HG02759 (cell line): ENCODE results near the gene ACCSL.

Source experiments
- ATAC-seq: cut with Tn5 transposase; IDR thresholded peaks from one replicate; pipeline ENCODE4 v1.9.1; 2021; ENCODE audit warnings: mild to moderate bottlenecking, moderate library complexity; ENCODE audit not compliant: unreplicated experiment

The ACCSL gene

DNA sequence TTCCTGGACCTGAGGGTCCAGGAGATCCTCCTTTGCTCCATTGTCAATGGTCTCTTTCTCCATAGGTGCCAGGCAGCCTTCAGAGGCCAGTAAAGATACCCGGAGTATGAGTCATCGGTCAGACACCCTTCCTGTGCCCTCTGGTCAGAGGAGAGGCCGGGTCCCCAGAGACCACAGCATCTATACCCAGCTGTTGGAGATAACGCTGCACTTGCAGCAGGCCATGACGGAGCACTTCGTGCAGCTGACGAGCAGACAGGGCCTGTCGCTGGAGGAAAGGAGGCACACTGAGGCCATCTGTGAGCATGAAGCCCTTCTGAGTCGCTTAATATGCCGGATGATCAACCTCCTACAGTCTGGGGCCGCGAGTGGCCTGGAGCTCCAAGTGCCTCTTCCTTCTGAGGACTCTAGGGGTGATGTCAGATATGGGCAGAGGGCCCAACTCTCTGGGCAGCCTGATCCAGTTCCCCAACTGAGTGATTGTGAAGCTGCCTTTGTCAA is at the start of gene ACCSL:
Gene ACCSL, plus strand, starts transcription at position 51 of the 501 bp plus-strand sequence. Its CDS starts 56 bp downstream, at position 107.
- no peak for ATAC-seq

- ATAC-seq, result no peak
These were observed 49.5 kb upstream of the ACCSL start for GRCh38 chr11:43998308-43998707.

DNA sequence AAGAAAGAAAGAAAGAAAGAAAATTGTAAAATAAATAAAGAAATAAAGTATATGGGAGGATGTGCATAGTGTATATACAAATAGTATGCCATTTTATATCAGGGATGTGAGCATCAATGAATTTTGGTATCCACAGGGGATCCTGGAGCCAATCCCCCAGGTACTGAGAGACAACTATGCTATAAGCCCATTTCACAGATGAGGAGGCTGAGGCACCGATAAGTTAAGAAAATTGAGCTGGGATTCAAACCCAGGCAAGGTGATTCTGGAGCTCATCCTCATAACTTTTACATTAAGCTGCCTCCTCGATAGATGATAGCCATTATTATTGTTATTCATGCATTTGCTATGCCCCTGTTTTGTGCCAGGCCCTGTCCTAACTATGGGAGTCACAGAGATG is 47.0 kb upstream of the ACCSL start:
- no peak for ATAC-seq

- ATAC-seq, result no peak
These were observed 45.3 kb upstream of the ACCSL start for GRCh38 chr11:44002191-44003093.

DNA sequence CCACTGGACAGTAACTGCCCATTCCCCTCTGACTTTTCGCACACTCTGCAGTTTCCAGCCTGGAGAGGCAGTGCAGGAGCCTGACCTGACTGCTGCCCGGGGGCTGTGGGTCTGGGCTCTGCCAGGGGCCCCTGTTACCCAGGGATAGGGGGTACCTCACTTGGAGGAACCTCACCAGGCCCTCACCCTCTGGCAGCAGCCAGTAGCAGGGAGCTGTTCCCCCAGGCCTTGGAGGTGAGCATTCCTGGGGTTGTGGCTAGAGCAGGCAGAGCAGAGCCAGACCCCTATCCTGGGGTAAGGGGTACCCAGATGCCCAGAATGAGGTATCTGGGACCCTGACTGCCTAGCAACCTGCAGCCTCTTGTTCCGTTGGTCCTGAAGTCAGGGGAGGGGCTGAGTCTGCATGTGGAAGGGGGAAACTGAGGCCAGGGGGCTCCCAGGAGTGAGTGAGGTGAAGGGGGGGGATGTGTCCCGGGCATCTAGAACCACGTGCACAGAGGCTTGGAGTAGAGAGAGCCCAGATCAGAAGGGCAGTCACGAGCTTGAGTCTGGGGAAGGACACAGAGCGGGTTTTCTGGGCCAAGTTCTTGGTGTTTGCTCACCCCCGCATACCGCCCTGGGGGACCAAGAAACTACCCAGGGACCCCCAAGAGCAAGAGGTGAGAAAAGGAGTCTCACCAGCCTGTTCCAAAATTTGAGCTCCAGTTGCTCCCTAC is 43.9 kb upstream of the ACCSL start:
- ATAC-seq, result no peak

- no peak for ATAC-seq
These were observed 43.2 kb upstream of the ACCSL start for GRCh38 chr11:44004452-44005062.

GRCh38 chr11:44005063-44005701 is 42.6 kb upstream of the ACCSL start:
- no peak for ATAC-seq

GRCh38 chr11:44005956-44006355 is 41.8 kb upstream of the ACCSL start:
- no peak for ATAC-seq

DNA sequence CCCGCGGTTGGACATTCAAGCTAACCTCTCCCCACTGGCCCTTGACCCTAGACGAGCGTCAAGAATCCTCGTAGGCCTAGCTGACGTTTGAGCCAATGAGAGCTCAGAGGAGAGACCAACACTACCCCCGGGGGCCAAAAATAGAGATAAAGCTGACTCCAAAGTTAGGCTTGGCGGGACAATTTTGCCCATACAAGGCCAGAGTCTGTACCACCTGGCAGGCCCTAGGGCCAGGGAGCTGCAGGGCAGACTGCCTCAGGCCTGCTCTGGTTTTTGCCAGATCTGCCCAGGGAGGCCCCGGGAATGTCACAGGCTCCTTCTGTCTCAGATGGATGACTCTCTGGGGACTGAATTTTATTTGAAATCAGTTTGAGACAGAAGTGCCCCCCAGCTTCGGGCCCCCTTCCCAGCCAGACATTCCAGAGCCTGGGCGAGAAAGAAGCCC is 40.8 kb upstream of the ACCSL start:
- ATAC-seq, result no peak

DNA sequence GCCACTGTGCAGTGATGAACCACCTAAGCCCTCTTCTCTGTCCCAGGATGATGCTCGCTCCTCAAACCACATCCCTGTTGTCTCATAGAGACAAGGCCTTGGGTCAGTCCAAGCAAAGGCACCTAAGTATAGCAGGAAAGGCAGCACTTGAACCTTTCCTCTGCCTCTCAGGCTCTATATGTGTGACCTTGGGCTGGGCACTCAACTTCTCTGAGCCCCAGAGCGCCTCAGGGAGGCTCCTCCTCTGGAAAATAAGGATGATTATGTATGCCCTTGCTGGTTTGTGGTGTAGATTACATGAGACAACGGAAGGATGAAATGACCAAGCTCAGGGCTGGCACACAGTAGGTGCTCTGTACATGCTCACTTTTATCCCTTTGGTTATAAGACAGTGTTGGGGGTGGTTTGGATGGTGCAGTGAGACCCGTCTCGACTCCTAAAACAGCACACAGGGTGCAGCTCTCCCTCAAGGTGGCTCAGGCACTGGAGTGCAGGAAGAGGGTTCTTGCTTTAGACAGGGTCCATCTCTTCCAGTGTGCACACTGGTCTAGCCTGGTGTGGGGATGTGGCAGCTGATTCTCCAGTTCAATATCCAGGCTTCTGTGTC is 40.2 kb upstream of the ACCSL start:
- no peak for ATAC-seq

GRCh38 chr11:44008088-44008501 is 39.7 kb upstream of the ACCSL start:
- no peak for ATAC-seq

- ATAC-seq, result no peak
These were observed 39.1 kb upstream of the ACCSL start for GRCh38 chr11:44008698-44009097.

GRCh38 chr11:44010789-44011251 is 37.0 kb upstream of the ACCSL start:
- ATAC-seq, result no peak

- no peak for ATAC-seq
These were observed 36.0 kb upstream of the ACCSL start for GRCh38 chr11:44011797-44012196.

- ATAC-seq, result no peak
These were observed 32.7 kb upstream of the ACCSL start for GRCh38 chr11:44014968-44015623.

DNA sequence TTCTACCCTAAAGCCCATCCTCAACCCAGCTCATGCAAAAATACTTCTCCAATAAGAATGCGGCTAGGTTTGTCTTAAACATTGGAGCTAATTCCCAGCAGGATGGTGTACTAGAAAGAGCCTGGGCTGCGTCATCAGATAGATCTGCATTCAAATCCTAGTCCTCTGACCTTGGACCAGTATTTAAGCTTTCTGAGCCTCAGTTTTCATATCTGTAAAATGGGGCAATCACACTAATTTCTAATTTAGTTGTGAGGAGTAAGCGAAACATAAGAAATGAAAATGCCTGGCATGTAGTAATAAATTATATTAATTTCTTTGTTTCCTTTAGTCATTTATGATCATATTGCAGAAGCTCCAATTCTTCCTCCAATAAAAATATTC is 32.2 kb upstream of the ACCSL start:
- no peak for ATAC-seq

GRCh38 chr11:44016131-44016530 is 31.6 kb upstream of the ACCSL start:
- ATAC-seq, result no peak

GRCh38 chr11:44016546-44017442 is 31.0 kb upstream of the ACCSL start:
- no peak for ATAC-seq
